NCI-H510A (cell line): ENCODE measurements around the gene ADAMTS1.
"Not testable (repeated sequence)": the region's sequence is repeated elsewhere in the genome, so short reads cannot be mapped to it uniquely, and the experiment has no call there.

ENCODE experiments used
- DNase-seq: peaks from one replicate; lab custom pipeline; 2025; lab: John Stamatoyannopoulos, UW

Gene ADAMTS1

GRCh38 chr21:26845066-26845758 is at the start of gene ADAMTS1:
Gene ADAMTS1, minus strand, starts transcription at chr21:26845409. Its CDS starts 455 bp downstream, at chr21:26844954.
- no peak for DNase-seq

GRCh38 chr21:26892151-26892550 is 46.9 kb upstream of the ADAMTS1 start:
- no peak for DNase-seq

GRCh38 chr21:26888931-26889330 is 43.7 kb upstream of the ADAMTS1 start:
- no peak for DNase-seq

GRCh38 chr21:26888256-26888655 is 43.0 kb upstream of the ADAMTS1 start:
- DNase-seq: no peak

GRCh38 chr21:26887251-26887650 is 42.0 kb upstream of the ADAMTS1 start:
- DNase-seq: no peak

- no peak for DNase-seq
Measured at GRCh38 chr21:26884436-26884835, 39.2 kb upstream of the ADAMTS1 start.

- DNase-seq: no peak
Measured at GRCh38 chr21:26883768-26884167, 38.6 kb upstream of the ADAMTS1 start.

GRCh38 chr21:26881504-26882228 is 36.5 kb upstream of the ADAMTS1 start:
- DNase-seq: no peak

- no peak for DNase-seq
Measured at GRCh38 chr21:26877018-26877417, 31.8 kb upstream of the ADAMTS1 start.

GRCh38 chr21:26874347-26874746 is 29.1 kb upstream of the ADAMTS1 start:
- DNase-seq: no peak

- DNase-seq: no peak
Measured at GRCh38 chr21:26865857-26866256, 20.6 kb upstream of the ADAMTS1 start.

GRCh38 chr21:26856871-26857350 is 11.7 kb upstream of the ADAMTS1 start:
- not testable (repeated sequence) for DNase-seq

- not testable (repeated sequence) for DNase-seq
Measured at GRCh38 chr21:26854695-26855094, 9.5 kb upstream of the ADAMTS1 start.

GRCh38 chr21:26852423-26852822 is 7.2 kb upstream of the ADAMTS1 start:
- no peak for DNase-seq

GRCh38 chr21:26851109-26851944 is 6.1 kb upstream of the ADAMTS1 start:
- DNase-seq: no peak

- no peak for DNase-seq
Measured at GRCh38 chr21:26850116-26850643, 5.0 kb upstream of the ADAMTS1 start.

GRCh38 chr21:26849428-26850115 is 4.4 kb upstream of the ADAMTS1 start:
- peak; percentile 3 for DNase-seq

GRCh38 chr21:26847921-26848320 is 2.7 kb upstream of the ADAMTS1 start:
- DNase-seq: no peak

- DNase-seq: no peak
Measured at GRCh38 chr21:26847002-26847401, 1.8 kb upstream of the ADAMTS1 start.

- DNase-seq: no peak
Measured at GRCh38 chr21:26846036-26846931, 1.1 kb upstream of the ADAMTS1 start.

- DNase-seq: no peak
Measured at GRCh38 chr21:26845759-26846035, 488 bp upstream of the ADAMTS1 start.
